HG03060 (cell line): ENCODE measurements around the gene ABL1.
"Not testable (repeated sequence)": the region's sequence is repeated elsewhere in the genome, so short reads cannot be mapped to it uniquely, and the experiment has no call there.

ENCODE experiments used
- ATAC-seq: cut with Tn5 transposase; IDR thresholded peaks from one replicate; pipeline ENCODE4 v1.9.1; 2021; ENCODE audit warnings: low read depth, moderate number of reproducible peaks; ENCODE audit not compliant: unreplicated experiment

The ABL1 gene

DNA sequence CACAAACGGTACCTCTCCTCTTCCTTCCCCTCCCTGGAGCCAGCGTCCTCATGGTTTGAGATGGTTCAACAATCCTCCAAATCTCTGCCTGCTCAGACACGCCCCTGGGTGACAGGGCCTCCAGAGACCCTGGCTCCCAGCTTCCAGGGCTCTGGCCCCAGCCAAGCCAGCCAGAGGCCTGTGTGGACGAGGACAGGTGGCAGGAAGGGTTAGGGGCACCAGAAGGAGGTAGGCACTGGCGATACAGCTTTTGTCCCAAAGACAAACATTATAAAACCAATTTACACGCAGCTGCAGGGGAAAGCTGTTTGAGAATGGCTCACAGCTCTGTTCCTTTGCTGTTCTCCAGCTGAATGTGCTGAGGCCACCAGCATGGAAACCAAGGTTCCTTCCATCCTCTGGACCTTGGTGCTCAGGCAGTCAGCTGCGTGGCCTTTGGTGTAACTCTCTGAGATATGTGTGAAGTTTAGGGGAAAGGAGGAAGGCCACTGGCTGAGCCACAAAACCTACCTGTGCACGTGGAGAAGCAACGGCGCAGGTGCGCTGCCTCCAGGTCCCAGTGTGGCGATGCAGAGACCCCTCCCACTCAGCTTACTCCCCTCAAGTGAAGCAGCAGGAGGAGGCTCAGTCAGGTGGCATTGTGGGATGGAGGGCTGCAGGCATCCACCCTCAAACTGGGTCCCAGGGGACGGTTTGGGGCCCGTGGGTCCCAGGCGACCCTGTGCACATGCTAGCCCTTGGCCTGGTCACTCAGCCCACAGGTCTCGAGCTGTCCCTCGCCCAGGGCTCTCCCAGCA is 65.8 kb downstream of the ABL1 start:
- no peak for ATAC-seq

DNA sequence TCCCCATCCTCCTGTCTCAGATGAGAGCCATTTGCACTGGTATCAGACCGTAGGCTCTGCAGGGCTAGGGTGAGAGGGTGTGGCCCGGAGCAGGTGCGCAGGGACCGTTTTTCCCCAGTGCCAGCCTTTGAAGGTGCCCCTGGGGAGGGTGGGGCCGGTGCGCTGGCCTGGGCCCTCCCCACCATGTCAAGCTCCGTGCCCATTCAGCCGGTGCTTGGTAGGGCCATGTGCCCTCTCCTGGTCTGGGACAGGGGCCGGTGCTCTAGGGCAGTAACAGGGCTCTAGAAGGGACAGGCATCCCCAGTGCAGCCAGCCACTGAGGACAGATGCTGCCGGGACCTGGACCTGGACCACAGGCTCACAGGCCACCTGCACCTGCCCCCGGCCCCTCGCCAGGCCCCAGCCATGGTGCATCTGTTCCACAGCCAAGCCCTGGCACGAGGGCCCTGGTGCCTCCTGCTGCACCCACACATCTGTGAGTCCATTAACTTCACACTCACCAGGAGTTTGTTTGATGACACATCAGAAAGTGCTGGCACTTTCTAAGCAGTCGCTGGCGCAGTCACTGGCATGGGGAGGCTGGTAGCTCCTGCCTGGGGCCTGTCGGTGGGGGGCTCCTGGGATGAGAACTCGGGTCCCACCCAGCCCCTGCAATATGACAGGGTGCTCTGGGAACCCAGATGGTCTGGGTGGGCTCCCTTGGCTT is 66.6 kb downstream of the ABL1 start:
- no peak for ATAC-seq

GRCh38 chr9:130902204-130903185 is 67.4 kb downstream of the ABL1 start:
- no peak for ATAC-seq

DNA sequence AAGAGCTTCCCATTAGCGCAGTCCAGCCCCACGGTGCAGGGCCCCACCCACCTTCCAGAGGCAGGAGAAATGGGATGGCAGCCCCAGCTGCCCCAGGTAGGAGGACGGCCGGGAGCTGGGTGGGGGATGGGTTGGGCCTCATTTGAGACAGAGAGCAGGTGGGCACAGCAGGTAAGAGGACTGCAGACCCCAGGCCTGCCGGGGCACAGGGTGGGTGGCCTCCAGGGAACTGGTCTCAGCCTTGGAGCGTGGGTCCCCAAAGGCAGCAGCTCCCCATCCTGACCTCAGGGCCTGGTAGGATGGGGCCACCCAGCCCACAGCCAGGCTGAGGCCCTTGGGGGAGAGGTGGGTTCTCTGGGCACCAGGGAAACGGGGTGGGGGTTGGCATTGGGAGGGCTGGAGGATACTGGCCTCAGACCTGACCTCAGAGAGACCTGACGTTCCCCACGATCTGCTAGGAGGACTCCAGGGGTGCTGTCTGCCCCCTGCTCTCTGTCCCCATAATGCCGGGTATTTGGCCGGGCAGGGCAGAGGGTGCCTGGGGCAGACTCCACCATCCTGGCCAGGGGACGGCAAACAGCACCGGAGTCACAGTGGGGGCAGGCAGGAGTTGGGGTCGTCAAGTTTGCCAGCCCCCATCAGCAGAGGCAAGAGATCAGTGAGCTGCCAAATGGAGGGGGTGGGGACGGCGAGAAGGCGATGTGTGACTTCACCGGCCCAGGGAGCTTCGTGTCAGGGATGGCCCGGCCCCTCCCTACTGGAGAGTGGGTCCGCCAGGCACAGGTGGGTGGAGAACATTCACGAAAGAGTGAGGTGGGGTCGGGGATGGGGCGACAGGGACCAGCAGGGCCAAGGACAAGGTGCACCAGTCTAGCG is 68.4 kb downstream of the ABL1 start:
- ATAC-seq = no peak

DNA sequence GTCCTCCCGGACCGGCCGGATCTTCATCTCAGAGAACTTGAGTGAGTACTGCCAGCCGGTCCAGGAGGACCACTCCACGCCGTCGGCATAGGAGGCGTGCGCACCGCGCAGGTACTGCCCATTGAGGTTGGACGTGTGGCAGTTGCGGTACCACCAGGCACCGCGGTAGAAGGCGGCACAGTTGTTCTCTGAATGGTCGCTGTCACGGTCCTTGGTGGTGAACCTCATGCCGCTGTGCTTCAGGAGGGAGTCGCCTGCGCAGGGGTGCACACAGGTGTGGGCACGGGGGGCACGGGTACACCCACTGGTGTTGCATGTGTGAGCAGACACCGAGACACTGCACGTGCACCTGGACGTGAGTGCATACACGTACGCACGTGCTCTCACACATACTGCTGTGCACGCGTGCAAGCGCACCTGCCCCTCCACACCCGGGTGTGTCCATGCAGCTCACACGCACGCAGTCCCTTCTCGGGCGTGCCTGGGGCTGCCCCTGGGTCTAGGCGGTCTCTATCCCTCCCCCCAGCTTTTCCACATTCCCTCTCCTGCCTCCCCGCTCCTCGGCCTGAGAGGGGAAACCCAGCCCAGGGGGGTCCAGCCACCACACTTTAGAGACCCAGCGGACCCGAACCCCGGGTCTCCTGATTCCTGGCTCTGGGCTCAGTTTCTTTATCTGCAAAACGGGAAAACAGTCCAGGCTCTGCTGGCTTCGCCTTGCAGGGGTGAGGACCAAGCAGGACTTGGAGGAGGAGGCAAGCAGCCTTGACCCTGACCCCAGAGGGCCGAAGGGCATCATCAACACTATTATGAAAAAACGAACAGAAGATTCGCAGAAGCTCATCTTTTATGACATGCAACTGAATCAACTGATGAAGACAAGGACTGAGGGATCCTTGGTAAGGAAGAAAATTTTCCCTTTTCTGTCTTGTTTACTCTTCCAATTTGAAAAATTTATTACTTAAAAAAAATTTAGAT is 69.3 kb downstream of the ABL1 start:
- no peak for ATAC-seq

DNA sequence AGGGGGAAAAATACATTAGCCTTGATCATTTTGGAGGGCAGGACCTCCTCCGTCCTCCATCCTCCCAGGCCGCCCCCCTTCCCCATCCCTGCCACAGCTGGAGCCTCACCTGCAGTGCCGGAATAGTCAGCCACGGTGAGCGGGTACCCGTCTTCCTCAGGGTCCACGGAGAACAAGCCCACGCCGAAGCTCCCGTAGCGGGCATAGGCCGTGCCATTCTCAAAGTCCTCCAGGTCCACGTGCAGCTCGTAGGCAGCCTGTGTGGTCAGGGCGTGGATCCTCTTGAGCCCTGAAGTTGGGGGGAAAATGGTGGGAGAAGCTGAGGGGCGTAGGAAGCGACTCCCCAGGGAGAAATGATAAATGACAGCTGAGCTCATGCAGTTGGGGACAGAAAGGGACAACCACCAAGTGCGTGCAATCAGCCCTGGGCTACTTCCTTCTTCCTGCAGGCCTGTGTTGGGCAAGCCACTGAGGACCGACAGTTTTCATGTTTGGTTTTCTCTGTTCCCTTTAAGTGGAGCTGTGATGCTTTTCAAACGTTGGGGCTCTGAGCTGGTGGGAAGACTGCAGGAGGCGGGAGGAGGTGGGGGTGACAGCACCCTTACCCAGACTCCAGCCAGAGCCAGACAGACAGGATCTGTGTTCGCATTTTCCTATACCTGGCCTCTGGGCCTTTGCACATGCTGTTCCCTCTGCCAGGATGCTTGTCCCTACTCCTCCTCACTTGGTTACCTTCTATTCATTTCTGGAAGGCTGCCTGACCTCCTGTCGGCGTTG is 70.3 kb downstream of the ABL1 start:
- no peak for ATAC-seq

DNA sequence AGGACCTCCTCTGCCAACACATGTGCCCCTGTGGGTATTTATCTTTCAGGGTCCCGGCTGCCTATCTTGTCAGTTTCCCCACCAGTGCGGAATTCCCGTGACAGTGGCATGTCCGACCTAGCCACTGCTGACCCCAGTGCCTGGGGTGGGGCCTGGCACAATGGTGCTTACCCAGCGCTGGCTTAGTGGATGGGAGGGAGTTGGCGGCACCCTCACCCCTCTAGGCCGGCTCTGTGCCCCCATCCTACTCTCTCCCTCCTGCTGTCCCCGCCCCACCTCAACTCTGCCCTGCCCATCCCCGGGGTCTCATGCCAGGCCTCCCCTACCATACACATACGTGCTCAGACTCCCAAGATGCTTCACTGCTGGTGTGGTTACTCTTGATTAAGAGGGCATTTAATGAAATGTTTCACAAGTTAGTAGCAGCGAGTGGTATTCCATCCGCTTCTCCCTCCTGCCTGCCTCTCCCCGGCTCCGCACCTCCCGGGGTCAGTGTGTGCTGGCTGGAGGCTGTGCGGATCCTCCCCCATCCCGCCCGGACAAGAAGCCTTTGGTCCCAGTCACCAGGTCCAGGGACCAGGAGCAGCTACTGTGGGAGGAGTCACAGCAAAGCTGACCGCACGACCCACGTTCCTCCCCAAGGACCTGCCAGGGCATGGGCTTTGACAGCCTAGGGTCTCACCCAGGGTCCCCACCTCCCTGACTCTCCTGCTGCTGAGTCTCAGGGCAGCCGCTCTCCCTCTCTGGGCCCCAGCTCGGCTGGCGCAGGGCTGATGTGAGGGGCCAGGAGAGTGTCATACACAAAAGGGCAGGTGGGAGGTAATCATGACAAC is 71.1 kb downstream of the ABL1 start:
- ATAC-seq = no peak

DNA sequence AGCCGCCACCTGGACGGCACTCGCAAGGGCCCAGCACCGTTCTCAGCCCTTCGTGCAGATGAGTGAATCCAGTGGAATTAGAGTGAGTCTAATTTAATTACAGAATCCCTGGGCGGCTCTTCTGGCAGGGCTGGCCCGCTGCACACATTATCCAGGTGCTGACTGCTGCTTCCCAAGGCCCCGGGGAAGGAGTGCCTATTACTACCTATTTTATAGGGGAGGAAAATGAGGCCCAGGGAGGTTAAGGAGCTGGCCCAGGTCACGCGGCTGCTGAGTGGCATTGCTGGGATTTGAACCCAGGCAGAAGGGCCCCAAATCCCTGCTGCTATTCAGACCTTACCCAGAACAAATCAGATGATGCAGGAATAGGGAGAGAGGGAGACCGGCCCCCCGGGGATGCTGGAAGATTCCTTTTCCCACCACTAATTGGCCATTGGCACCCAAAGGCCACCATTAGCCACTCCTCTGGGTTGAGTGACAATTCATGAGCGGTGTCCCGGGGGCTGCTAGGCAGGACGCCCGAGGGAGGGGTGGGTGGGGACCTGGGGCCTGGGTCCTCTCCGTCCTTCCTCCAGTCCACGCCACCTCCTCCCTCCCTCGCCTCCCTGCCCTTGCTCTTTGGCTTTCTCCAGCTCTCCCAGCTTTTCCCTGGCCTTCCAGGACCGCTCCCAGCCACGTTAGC is 71.8 kb downstream of the ABL1 start:
- ATAC-seq = no peak

DNA sequence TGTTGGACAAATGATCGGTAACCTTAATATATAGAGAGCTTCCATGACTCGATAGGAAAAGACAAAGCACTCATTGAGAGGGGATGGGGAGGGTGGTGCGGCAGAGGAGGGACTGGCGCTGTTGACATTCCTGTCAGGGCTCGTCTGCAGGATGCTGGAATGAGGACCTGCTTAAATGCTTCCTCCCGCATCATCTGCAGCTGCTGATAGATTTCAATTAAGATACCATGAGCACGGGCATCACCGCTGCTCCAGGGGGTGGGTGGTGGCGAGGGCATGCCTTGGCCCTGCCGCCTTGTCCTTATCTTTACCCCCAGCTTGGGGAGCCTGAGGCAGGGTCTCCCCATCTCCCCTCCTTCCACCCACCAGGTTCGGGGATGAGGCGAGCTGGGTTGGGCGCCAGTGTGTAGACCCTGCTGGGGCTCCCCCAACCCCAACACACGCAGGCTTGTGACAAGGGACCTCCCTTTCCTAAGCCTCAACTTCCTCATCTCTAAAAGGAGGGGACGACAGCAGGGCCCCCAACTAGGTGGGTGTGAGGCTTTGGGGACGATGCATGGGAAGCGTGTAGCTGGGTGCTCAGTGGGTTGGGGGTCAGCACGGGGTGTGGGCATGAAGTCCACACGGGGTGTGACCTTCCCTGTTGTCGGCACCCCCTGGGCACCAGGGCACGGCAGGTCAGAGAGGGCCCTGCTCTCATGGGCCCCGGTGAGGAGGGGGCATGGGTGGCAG is 73.3 kb downstream of the ABL1 start:
- no peak for ATAC-seq

- ATAC-seq = no peak
Measured at GRCh38 chr9:130908878-130909355, 73.9 kb downstream of the ABL1 start.

DNA sequence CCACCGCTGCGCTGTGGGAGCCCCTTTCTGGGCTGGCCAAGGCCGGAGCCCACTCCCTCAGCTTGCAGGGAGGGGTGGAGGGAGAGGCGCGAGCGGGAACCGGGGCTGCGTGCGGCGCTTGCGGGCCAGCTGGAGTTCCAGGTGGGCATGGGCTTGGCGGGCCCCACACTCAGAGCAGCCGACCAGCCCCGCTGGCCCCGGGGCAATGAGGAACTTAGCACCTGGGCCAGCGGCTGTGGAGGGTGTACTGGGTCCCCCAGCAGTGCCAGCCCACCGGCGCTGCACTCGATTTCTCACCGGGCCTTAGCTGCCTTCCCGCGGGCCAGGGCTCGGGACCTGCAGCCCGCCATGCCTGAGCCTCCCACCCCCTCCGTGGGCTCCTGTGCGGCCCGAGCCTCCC is 75.0 kb downstream of the ABL1 start:
- ATAC-seq = not testable (repeated sequence)

DNA sequence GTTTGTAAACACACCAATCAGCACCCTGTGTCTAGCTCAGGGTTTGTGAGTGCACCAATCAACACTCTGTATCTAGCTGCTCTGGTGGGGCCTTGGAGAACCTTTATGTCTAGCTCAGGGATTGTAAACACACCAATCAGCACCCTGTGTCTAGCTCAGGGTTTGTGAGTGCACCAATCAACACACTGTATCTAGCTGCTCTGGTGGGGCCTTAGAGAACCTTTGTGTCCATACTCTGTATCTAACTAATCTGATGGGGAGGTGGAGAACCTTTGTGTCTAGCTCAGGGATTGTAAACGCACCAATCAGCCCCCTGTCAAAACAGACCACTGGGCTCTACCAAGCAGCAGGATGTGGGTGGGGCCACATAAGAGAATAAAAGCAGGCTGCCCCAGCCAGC is 75.6 kb downstream of the ABL1 start:
- not testable (repeated sequence) for ATAC-seq

- ATAC-seq = no peak
Measured at GRCh38 chr9:130911254-130912049, 76.4 kb downstream of the ABL1 start.

- ATAC-seq = no peak
Measured at GRCh38 chr9:130912932-130913598, 78.0 kb downstream of the ABL1 start.
